Fibroblast of villous mesenchyme (primary cell): ENCODE measurements around the gene DCDC2C. TPM values are rescaled to one million over a fixed set of nuclear protein-coding genes. Genes with fewer than 3 reads are reported as not detected.
"Not testable (repeated sequence)": the region's sequence is repeated elsewhere in the genome, so short reads cannot be mapped to it uniquely, and the experiment has no call there.

Experiments used
- DNase-seq: peaks from one replicate; pipeline ENCODE4 v3.0.0-alpha.2; 2010; ENCODE audit warnings: low read depth
- H3K4me3 ChIP-seq: 2 replicates; pipeline ENCODE4 v1.5.1; 2011; ENCODE audit warnings: low read depth, mild to moderate bottlenecking, low read length
- CTCF ChIP-seq: IDR thresholded peaks from 2 replicates; pipeline ENCODE4 v1.5.1; 2012; ENCODE audit warnings: low read depth, mild to moderate bottlenecking, low read length; ENCODE audit not compliant: insufficient read depth
- total RNA-seq: library from RNA; depleted of rRNA; stranded (reverse); fragments of >200 nt; gene quantifications from 2 replicates; pipeline ENCODE4 v1.2.3, GENCODE V29; 2012

Gene DCDC2C
- total RNA-seq, 1 donor = not detected

DNA sequence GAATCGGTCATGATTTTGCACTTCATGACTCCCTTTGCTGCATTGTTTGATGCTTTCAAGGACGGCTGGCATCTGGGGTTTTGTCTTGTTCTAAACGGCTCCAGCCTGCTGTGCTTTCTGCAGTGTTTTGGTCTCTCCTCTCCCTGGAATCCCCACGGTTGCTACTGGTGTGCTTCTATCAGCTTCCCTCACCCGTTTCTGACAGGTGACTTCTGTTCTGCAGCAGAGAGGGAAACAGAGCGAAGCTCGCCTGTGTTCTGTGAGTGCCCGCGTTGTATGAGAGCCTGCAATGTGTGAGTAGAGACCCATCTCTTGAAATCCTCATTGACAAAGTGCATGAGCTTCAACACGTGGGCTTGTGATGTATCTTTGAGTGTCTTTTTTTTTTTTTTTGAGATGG is 102.8 kb downstream of the DCDC2C start:
- H3K4me3 ChIP-seq = no peak overlapping the region
- no peak for TF ChIP-seq CTCF
- no peak for DNase-seq

GRCh38 chr2:3806730-3807129 is 103.4 kb downstream of the DCDC2C start:
- no peak for DNase-seq
- no peak overlapping the region for H3K4me3 ChIP-seq
- no peak for TF ChIP-seq CTCF

- DNase-seq = peak; percentile 42
- H3K4me3 ChIP-seq = no peak overlapping the region
- no peak for TF ChIP-seq CTCF
Observed at GRCh38 chr2:3807853-3808252, 104.5 kb downstream of the DCDC2C start.

- DNase-seq = no peak
- no peak overlapping the region for H3K4me3 ChIP-seq
- TF ChIP-seq CTCF = no peak
Observed at GRCh38 chr2:3814706-3815245, 111.4 kb downstream of the DCDC2C start.

DNA sequence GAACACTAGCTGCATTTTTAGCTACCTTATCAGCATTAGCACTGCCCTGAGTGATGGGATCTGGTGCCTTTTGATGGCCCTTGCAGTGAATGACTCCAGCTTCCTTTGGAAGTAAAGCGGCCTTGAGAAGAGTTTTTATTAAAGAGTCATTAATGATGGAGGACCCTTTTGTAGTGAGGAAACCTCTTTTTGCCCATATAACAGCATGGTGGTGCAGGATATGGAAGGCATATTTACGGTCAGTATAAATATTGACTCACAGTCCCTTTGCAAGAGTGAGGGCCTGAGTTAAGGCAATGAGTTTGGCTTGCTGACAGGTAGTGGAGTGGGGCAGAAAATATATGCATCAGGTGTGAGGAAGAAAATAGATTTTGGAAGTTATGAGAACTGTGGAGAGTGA is 113.8 kb downstream of the DCDC2C start:
- not testable (repeated sequence) for H3K4me3 ChIP-seq, DNase-seq

DNA sequence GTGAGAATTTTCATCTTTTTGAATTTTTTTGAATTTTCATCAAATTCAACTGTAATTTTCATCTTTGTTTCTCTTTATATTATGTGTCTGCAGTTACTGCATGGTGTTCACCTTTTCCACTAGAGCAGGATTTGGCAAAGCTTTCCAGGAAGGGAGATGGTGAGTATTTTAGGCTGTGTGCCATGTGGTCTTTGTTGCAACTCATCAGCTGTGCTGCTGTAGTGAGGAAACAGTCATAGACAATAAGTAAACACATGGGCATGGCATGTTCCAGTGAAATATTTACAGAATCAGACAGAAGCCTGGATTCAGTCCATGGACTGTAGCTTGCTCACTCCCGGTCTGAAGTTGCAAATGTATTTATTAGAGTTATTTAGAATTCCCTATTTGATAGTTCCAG is 120.4 kb downstream of the DCDC2C start:
- DNase-seq = no peak
- TF ChIP-seq CTCF = no peak
- no peak overlapping the region for H3K4me3 ChIP-seq

- peak; percentile 16 for DNase-seq
- peak; percentile 50 for TF ChIP-seq CTCF
- no peak overlapping the region for H3K4me3 ChIP-seq
Observed at GRCh38 chr2:3827673-3828575, 124.5 kb downstream of the DCDC2C start.
